Stimulated activated CD4-positive, alpha-beta T cell treated with anti-CD3 and anti-CD28 coated beads, Interleukin-15, amount 100 ng/mL, for 1 hour (primary cell): ENCODE results near the gene TIGIT.

Experiments used
- DNase-seq, 2 donors: peaks; one replicate each; pipeline ENCODE4 v3.0.0-alpha.2; 2020; ENCODE audit warnings: low read depth in 1 of 2, low spot score in 1 of 2

Gene TIGIT

GRCh38 chr3:114351123-114351821 lies 57.4 kb downstream of the TIGIT start:
- DNase-seq: no peak

GRCh38 chr3:114351822-114352145 lies 58.0 kb downstream of the TIGIT start:
- no peak for DNase-seq

GRCh38 chr3:114355653-114356052 lies 61.8 kb downstream of the TIGIT start:
- DNase-seq: no peak

GRCh38 chr3:114356066-114356465 lies 62.2 kb downstream of the TIGIT start:
- no peak for DNase-seq

GRCh38 chr3:114356525-114356924 lies 62.7 kb downstream of the TIGIT start:
- no peak for DNase-seq
